ENCODE data around the gene LRRTM3.

DNA sequence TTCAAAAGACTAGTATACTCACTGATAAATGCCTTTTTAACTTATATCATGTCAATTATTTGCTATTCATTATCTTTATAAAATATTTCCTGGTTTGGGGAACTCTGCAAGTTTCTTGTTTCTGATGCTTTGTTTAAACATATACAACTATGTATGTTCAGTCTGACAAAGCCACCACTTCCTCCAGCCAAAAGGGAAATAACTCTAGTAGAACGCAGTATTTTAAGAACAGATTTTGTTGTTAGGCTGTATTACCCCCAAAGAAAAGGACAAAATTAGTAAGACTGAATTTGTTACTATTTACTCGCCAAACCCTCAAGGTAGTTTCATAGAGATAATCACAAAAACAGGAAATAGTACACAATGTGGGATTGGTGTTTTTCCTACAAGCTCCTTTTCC, 78.9 kb downstream of the LRRTM3 start:
- TF ChIP-seq ZNF132 (tag by site-specific recombination; IDR thresholded peaks at IDR 0.05; ENCODE audit: borderline replicate concordance) (no peak), PRDM1 (tag by site-specific recombination; IDR thresholded peaks at IDR 0.05) (no peak), ZNF239 (tag by site-specific recombination; IDR thresholded peaks at IDR 0.05) (no peak), GLI2 (tag by site-specific recombination; IDR thresholded peaks at IDR 0.05; ENCODE audit: borderline replicate concordance, low read depth) (no peak), OSR2 (tag by site-specific recombination; IDR thresholded peaks at IDR 0.05) (no peak), ZNF174 (tag by site-specific recombination; IDR thresholded peaks at IDR 0.05) (no peak), GLI4 (tag by site-specific recombination; IDR thresholded peaks at IDR 0.05) (no peak), REST (tag by site-specific recombination; IDR thresholded peaks at IDR 0.05) (no peak), ZNF555 (tag by site-specific recombination; conservative IDR thresholded peaks at IDR 0.05) (no peak), ZNF24 (tag by site-specific recombination; IDR thresholded peaks at IDR 0.05) (no peak), ZNF670 (tag by site-specific recombination; IDR thresholded peaks at IDR 0.05; ENCODE audit: low read depth) (no peak)
- TF ChIP-seq, protein P1, sequence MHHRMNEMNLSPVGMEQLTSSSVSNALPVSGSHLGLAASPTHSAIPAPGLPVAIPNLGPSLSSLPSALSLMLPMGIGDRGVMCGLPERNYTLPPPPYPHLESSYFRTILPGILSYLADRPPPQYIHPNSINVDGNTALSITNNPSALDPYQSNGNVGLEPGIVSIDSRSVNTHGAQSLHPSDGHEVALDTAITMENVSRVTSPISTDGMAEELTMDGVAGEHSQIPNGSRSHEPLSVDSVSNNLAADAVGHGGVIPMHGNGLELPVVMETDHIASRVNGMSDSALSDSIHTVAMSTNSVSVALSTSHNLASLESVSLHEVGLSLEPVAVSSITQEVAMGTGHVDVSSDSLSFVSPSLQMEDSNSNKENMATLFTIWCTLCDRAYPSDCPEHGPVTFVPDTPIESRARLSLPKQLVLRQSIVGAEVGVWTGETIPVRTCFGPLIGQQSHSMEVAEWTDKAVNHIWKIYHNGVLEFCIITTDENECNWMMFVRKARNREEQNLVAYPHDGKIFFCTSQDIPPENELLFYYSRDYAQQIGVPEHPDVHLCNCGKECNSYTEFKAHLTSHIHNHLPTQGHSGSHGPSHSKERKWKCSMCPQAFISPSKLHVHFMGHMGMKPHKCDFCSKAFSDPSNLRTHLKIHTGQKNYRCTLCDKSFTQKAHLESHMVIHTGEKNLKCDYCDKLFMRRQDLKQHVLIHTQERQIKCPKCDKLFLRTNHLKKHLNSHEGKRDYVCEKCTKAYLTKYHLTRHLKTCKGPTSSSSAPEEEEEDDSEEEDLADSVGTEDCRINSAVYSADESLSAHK (tag by site-specific recombination; IDR thresholded peaks at IDR 0.05), result no peak

All from HEK293 (cell line).